Frontal cortex (tissue), 4 donors: ENCODE measurements around the gene ART3. TPM values are rescaled to one million over a fixed set of nuclear protein-coding genes. Genes with fewer than 3 reads are reported as not detected.
"Not testable (repeated sequence)": the region's sequence is repeated elsewhere in the genome, so short reads cannot be mapped to it uniquely, and the experiment has no call there.

Experiments
- DNase-seq, 2 donors: peaks; one replicate each; pipeline ENCODE4 v3.0.0; 2012; ENCODE audit warnings: low spot score in 2 of 2
- FAIRE-seq: peaks from 2 replicates; lab custom pipeline; 2012; peaks lifted over from hg19 to GRCh38; lab: Jason Lieb, UNC
- total RNA-seq: library from RNA; depleted of rRNA; stranded (reverse); fragments of >200 nt; gene quantifications from one replicate; pipeline ENCODE4 v1.2.3, GENCODE V29; 2014
- donor health status: control.
- donor health status: control.
- donor health status: control.

ART3 gene, protein sequence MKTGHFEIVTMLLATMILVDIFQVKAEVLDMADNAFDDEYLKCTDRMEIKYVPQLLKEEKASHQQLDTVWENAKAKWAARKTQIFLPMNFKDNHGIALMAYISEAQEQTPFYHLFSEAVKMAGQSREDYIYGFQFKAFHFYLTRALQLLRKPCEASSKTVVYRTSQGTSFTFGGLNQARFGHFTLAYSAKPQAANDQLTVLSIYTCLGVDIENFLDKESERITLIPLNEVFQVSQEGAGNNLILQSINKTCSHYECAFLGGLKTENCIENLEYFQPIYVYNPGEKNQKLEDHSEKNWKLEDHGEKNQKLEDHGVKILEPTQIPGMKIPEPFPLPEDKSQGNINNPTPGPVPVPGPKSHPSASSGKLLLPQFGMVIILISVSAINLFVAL
- 2.9 TPM for total RNA-seq

DNA sequence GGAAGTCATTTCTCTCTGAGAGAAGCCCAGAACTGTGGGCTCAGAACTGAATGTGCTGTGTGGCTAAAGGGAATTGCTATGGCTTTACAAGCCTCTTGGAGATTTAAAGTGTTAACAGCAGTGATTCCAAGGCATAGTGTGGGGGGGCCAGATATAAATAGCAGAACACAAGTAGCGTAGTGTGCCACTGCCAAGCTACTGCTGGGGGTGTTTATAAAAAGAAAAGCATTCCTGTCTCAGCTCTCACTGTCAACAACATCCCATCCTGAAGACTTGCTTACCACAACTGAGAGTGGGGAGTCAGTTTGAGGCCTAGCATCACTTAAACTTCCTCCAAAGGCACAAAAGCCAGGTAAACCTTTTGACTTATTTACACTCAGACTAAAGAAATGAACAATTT, at the start of gene ART3:
ART3 (plus strand) TSS at position 242 of the 400 bp plus-strand sequence. CDS start 1,181 bp downstream, outside the sequence.
- FAIRE-seq, result no peak
- no peak for DNase-seq

DNA sequence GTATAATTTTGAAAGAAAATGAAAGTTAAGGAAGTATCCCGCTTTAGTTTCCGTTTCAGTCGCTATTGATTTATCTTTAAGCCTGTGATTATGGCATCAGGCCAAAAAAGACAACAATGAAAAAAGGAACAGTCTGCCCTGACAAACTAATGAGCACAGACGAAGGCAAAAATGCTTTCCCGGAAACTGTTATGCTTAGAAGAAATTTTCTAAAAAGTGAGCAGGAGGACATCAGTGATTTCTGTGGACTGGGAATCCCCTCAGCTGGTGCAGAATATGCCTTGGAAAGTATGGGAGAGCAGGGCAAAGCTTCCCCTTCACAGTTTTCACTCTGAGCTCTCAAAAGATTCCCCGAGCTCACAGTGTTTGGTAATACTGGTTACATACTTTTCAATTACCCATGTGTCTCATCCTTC, 46.2 kb upstream of the ART3 start:
- no peak for DNase-seq
- no peak for FAIRE-seq

DNA sequence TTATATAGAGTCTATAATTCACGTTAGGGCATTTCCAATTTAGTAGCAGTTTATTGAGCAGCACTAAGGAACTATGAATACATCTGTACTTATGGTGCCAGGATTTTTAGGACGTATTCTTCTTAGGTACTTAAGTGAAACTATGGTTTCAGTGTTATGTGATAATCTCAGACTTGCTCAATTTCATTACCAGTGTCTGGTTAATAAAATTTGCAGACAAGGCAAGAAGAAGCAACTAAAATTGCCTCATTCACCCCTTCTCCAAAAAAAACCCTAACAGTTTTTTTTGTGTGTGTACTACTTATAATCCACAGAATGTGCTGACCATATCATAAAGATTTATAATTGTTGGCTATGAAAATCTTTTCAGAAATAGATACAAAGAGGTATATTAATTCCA, 45.2 kb upstream of the ART3 start:
- DNase-seq, result no peak
- FAIRE-seq, result no peak

DNA sequence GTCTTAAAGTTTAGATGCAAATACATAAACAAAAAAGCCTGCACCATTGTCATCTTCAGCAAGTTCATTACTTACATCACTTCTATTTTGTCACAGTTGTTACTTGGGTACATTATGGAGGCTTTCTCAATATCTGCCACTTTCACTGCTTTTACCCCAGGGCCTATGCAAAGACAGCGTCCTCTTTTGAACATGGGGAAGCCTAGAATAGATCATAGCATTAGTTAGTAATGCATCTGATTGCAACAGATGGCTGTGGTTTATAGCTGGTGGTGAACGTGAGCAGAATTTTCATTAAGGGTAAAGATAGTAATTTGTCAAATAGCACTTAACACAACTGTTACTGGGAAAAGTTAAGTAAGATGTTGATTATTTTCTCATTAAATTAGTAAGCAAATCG, 39.4 kb upstream of the ART3 start:
- DNase-seq (no peak), FAIRE-seq (no peak)

DNA sequence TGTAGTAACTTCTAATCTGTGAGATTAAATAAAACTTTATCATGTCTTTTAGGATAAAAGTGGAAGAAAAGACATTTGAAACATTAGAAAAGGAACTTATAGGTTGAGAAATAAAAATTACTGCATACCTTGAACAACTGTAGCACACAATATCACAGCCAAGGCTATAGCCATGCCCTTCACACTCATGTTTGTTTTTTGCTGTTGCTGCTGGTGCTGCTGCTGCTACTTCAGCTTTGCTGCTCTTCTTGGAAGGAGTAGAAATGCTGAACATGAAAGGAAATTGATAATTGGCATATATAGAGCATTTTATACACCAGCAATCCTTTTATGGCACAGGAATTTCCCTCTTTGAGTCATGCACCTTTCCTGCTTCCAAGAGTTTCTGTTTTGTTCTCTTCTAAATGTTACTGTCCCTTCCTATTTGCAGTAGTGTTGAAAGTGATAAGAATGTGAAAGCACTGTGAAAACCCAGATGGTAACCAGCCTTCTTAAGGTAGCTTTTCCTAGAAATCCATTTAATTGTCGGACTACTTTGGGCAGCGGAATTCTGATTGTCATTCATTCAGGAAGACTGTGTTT, 38.6 kb upstream of the ART3 start, which contains the start of gene CXCL11:
CXCL11 (minus strand) TSS at position 272 of the 582 bp plus-strand sequence; CDS start at position 189, 83 bp downstream.
- DNase-seq (no peak), FAIRE-seq (no peak)

DNA sequence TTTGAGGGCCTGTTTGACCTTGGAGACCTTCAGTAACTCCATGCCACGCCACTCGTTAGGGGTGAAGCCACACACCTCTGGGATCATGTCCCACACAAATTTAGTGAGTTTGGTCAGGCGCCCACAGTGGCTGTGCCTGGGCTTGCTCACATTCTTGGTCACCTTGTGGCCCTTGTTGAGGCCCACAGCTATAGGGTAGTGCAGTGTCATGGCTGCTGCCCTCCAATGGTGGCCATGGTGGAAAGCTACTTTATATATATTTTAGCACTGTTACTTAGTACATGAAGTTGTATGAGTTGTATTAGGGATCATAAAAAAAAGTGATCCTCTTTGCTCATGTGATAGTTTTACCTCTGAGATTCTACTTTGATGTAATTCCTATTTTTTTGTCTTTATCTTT, 37.7 kb upstream of the ART3 start:
- FAIRE-seq (no peak), DNase-seq (no peak)

DNA sequence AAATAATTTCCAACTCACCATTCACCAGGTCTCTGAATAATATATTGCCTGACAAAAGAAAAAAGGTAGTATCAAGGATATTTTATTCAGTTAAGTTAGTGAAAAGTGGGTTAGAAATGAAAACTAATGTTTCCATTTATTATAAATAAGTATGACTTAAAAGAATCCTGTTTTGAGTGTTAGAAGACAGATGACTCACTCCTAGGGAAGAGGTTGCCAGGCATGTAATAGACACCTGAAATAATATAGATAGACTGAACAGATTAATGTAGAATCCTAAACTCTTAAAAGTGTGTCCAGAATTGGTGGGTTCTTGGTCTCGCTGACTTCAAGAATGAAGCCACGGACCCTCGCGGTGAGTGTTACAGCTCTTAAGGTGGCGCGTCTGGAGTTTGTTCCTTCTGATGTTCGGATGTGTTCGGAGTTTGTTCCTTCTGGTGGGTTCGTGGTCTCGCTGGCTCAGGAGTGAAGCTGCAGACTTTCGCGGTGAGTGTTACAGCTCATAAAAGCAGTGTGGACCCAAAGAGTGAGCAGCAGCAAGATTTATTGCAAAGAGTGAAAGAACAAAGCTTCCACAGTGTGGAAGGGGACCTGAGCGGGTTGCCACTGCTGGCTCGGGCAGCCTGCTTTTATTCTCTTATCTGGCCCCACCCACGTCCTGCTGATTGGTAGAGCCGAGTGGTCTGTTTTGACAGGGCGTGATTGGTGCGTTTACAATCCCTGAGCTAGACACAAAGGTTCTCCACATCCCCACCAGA, 32.1 kb upstream of the ART3 start:
- not testable (repeated sequence) for DNase-seq, FAIRE-seq

DNA sequence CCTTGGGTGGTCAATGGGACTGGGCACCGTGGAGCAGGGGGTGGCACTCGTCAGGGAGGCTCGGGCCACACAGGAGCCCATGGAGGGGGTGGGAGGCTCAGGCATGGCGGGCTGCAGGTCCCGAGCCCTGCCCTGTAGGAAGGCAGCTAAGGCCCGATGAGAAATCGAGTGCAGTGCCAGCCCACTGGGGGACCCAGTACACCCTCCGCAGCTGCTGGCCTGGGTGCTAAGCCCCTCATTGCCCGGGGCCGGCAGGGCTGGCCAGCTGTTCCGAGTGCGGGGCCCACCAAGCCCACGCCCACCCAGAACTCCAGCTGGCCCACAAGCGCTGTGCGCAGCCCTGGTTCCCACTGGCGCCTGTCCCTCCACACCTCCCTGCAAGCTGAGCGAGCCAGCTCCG, 31.2 kb upstream of the ART3 start:
- not testable (repeated sequence) for FAIRE-seq, DNase-seq

DNA sequence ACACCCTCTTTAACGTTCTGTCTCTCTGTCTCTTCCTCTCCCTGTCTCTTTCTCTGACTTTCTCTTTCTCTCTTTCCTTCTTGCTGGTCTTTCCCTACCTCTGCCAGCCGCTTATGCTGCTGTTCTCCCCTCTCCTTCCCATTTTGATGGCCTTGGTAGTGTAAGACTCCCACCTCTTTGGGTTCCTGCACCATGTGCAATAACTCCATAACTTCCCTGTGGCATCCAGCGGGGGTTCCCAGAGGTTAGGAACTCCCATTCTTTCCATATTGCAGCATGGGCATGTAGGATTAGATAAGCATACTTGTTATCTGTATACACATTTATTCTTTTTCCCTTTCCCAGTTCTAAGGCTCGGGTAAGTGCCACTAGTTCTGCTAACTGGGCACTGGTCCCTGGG, 29.8 kb upstream of the ART3 start:
- DNase-seq, FAIRE-seq: not testable (repeated sequence)

DNA sequence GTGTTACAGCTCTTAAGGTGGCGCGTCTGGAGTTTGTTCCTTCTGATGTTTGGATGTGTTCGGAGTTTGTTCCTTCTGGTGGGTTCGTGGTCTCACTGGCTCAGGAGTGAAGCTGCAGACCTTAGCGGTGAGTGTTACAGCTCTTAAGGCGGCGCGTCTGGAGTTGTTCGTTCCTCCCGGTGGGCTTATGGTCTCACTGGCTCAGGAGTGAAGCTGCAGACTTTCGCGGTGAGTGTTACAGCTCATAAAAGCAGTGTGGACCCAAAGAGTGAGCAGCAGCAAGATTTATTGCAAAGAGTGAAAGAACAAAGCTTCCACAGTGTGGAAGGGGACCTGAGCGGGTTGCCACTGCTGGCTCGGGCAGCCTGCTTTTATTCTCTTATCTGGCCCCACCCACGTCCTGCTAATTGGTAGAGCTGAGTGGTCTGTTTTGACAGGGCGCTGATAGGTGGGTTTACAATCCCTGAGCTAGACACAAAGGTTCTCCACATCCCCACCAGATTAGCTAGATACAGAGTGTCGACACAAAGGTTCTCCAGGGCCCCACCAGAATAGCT, 24.6 kb upstream of the ART3 start:
- not testable (repeated sequence) for DNase-seq, FAIRE-seq

DNA sequence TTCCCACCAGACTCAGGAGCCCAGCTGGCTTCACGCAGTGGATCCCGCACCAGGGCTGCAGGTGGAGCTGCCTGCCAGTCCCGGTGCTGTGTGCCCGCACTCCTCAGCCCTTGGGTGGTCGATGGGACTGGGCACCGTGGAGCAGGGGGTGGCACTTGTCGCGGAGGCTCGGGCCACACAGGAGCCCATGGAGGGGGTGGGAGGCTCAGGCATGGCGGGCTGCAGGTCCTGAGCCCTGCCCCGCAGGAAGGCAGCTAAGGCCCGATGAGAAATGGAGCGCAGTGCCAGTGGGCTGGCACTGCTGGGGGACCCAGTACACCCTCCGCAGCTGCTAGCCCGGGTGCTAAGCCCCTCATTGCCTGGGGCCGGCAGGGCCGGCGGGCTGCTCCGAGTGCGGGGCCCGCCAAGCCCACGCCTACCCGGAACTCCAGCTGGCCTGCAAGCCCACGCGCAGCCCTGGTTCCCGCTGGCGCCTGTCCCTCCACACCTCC, 23.9 kb upstream of the ART3 start:
- FAIRE-seq, DNase-seq: not testable (repeated sequence)

DNA sequence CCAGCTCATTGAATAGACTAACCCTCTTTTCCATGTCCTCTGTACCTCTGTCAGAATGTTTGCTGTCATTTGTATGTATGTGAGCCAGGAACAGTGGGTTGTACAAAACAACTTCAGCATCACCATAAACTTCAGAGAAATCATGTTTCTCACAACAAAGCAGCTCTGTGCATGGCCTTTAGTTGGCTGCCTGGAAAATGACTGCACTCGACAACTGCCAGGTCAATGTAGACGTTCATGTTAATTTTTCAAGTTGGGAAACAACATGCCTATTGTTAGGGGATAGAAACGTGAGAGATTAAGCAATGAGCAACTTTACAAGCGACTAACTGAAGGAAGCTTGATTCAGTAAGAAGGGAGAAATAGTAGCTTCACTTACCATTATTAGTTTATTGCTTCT, 20.8 kb upstream of the ART3 start:
- no peak for DNase-seq

DNA sequence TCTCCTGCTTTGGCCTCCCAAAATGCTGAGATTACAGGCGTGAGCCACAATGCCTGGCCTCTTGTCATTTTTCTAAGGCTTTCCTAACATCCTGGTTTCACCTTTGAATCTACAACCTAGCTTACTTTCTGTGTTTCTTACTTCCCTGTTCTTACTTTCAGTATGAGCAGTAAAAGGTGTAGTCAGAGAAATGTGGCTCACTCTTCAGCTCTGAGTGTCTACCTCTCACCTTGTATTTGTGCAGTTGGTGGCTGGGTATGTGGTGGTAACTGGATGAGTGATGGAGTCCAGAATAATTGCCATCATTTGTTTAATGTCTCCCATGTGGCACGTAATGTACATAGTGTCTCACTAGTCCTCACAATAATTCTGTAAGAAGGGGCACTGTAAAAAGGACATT, 19.5 kb upstream of the ART3 start:
- no peak for FAIRE-seq
- no peak for DNase-seq

More for the DNA sequence above, 20.8 kb upstream of the ART3 start:
- FAIRE-seq, result no peak

DNA sequence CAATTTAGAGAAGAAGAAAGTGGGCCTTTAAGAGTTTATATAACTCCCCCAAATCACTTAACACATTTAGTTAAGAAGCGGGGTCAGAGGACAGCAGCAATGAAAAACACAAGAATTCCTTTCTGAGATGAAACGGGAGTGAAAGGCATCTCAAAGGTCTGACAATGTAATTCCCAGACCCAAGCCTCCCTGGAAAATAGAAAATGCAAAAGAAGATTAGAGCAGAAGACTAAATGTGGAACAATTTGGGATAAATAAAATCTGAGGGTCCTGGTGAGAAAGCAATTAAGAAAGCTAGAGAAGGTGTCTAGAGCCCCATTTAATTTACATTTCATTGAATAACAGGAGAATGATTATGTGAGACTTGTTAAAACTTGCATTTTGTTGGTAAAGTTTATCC, 19.1 kb upstream of the ART3 start:
- no peak for DNase-seq
- no peak for FAIRE-seq

DNA sequence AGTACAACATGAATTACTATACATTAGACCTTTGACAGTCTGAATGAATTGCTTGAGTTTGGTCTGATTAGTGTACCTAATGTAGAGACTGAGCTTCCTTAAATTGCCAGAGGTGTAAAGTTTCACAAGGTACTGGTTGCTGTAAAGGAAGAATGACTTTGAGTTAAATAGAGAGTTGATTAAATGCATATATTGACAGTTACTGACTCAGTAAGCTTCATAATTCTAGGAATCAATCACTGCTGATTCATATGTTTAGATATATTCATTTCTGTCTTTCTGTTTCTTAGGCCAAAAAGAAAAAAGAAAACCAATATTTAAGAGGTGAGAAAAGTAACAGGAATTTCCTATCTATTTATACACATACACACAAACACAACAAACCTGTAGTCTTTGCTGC, 16.2 kb upstream of the ART3 start:
- no peak for DNase-seq
- no peak for FAIRE-seq

DNA sequence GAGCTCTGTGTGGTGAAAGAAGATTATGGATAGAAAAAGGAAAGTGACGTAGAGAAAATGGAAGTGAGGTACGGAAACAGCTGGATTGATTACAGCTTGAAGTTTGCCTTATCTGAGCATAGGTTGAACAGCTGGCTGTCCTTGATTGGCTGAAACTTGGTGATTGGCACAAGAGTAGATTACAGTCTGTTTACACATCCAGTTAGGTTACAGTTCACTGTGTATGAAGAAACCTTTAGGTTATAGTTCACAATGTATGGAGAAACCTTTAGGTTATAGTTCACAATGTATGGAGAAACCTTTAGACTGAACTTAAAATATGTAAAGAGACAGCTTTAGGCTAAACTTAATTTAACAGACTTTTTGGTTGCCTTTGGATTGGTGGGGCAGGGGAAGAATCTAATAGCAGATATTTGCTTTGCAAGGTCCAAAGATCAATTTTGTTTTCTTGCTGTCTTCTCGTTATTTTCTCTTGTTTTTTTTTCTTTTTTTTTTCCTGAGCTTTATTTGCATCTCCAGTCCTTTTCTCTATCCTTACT, 15.6 kb upstream of the ART3 start:
- no peak for DNase-seq
- no peak for FAIRE-seq

DNA sequence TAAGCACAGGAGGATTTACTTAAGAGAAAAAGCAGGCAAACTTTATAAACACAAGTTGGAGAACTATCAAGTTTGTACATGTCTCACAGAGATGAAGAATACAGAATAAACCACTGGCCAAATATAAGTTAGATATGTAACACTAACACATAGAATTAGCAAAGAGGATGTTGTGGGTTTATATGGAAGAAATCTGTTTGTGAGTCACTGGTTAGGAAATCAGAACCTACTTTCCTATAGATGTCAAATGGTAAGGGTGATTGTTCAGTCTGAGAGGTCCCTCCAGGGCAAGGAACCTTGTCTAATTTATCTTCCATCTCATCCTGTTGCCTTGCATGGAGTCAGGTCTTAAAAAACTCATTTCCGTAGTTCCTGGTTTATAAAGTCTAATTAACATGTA, 14.8 kb upstream of the ART3 start:
- FAIRE-seq (no peak), DNase-seq (no peak)

DNA sequence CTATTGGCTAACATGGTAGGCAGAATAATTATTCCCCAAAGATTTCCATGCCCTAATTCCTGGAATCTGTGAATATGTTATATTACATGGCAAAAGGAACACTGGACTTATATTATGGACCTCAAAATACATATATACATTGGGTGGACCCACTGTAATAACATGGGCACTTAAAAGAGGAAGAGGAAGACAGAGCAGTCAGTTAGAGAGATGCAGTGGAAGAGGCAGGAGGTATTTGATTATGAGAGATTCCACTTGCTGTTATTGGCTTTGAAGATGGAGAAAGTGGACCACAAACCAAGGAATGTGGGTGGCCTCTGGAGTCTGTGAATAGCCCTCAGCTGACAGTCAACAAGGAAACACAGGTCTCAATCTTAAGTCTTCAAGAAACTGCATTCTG, 14.0 kb upstream of the ART3 start:
- FAIRE-seq, result no peak
- no peak for DNase-seq

DNA sequence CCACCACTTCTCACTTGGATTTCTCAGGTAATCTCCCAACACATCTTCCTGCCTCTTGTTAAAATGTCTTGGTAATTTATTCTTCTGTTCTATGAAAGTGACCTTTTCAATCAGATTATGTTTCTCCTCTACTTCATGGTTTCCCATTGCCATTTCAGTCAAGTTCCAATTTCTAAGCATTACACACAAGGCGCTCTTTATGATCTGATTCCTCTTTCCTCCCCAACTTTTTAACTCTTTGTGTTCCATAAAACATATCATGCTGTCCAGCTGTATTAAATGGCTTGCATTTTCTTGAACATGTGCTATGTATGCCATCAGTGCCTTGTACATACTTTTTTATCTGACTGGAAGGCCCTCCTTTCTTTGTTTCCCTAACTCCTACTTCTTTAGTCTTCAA, 13.1 kb upstream of the ART3 start:
- FAIRE-seq (no peak), DNase-seq (no peak)

DNA sequence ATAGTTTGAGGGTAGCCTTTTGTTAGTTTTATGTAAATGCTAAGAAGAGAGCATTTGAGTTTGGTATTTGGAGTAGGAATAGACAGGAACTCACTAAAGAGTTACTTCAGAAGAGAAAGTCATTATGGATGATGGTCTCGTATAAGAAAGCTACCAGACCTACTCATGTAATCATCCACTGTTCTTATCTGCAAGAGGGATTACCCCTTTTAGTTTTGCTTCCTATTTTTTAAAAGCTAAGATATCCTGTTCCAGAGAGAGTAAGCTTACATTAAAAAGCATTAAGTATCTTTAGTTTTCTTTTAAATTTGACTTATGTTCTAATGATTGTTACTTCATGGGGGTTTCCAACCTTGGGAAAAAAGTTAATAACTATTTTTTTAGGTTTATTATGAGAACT, 12.5 kb upstream of the ART3 start:
- FAIRE-seq (no peak), DNase-seq (no peak)
